NOMO-1 treated with dmso at 0.1 percent for 144 hours (cell line): ENCODE results near the gene OR6B1.
"Not testable (repeated sequence)": the region's sequence is repeated elsewhere in the genome, so short reads cannot be mapped to it uniquely, and the experiment has no call there.

Experiments
- DNase-seq: peaks from one replicate; lab custom pipeline; 2025; ENCODE audit not compliant: unreplicated experiment; lab: John Stamatoyannopoulos, UW

OR6B1 gene

GRCh38 chr7:144037414-144038035 lies 37.4 kb downstream of the OR6B1 start:
- no peak for DNase-seq

GRCh38 chr7:144038887-144039286 lies 38.8 kb downstream of the OR6B1 start:
- no peak for DNase-seq

GRCh38 chr7:144048648-144049047 lies 48.5 kb downstream of the OR6B1 start, which contains the start of gene OR2A5:
Gene OR2A5 (plus strand): TSS chr7:144048948. CDS start chr7:144050402, 1,454 bp downstream.
- DNase-seq, result no peak

- DNase-seq, result no peak
Observed at GRCh38 chr7:144049491-144049890, 49.4 kb downstream of the OR6B1 start.

GRCh38 chr7:144050093-144050492 lies 50.0 kb downstream of the OR6B1 start:
- no peak for DNase-seq

GRCh38 chr7:144050884-144051283 lies 50.8 kb downstream of the OR6B1 start:
- not testable (repeated sequence) for DNase-seq

- no peak for DNase-seq
Observed at GRCh38 chr7:144057954-144058353, 57.8 kb downstream of the OR6B1 start.
